ENCODE data around the gene M1AP. TPM values are rescaled to one million over a fixed set of nuclear protein-coding genes. Genes with fewer than 3 reads are reported as not detected.
A peak's percentile ranks its signal among the peaks of the same experiment; 100 is the strongest.

M1AP gene, protein sequence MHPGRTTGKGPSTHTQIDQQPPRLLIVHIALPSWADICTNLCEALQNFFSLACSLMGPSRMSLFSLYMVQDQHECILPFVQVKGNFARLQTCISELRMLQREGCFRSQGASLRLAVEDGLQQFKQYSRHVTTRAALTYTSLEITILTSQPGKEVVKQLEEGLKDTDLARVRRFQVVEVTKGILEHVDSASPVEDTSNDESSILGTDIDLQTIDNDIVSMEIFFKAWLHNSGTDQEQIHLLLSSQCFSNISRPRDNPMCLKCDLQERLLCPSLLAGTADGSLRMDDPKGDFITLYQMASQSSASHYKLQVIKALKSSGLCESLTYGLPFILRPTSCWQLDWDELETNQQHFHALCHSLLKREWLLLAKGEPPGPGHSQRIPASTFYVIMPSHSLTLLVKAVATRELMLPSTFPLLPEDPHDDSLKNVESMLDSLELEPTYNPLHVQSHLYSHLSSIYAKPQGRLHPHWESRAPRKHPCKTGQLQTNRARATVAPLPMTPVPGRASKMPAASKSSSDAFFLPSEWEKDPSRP
- total RNA-seq = under 1 TPM in 1 of 4 donors, not detected in 3; 0.20 TPM

DNA sequence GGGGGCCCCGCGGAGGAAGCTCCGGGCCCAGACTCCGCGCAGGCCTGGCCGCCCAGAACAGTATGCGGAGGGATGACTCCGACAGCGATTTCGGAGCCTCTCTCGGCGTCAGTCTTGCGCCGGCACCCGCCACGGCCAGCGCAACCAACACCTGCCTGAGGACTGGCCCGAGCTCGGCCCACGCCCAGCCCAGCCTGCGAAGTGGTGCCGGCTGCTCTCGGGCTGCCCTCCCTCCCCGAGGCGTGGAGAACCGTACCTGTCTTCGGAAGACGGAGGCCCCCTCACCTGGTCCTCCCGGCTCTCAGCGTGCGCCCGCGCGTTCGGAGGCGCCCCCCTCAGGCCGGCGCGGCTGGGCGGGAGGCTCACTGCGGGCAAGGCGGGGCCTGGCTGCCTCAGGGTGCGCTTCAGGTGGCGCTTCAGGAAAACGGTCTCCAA is at the start of gene M1AP:
M1AP (minus strand) TSS at position 322 of the 435 bp plus-strand sequence. CDS start 8,055 bp downstream, outside the sequence.
- H3K4me1 ChIP-seq = no peaks in the 10 kb centered on the region
- no peak for DNase-seq
- TF ChIP-seq POLR2A (IDR thresholded peaks at IDR 0.05) = no peak
- TF ChIP-seq, protein P1, sequence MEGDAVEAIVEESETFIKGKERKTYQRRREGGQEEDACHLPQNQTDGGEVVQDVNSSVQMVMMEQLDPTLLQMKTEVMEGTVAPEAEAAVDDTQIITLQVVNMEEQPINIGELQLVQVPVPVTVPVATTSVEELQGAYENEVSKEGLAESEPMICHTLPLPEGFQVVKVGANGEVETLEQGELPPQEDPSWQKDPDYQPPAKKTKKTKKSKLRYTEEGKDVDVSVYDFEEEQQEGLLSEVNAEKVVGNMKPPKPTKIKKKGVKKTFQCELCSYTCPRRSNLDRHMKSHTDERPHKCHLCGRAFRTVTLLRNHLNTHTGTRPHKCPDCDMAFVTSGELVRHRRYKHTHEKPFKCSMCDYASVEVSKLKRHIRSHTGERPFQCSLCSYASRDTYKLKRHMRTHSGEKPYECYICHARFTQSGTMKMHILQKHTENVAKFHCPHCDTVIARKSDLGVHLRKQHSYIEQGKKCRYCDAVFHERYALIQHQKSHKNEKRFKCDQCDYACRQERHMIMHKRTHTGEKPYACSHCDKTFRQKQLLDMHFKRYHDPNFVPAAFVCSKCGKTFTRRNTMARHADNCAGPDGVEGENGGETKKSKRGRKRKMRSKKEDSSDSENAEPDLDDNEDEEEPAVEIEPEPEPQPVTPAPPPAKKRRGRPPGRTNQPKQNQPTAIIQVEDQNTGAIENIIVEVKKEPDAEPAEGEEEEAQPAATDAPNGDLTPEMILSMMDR (IDR thresholded peaks at IDR 0.05 in 4 of 5, conservative IDR thresholded peaks at IDR 0.05 in 1 of 5) = no peak
- no peak for ATAC-seq
- H3K36me3 ChIP-seq = no peaks in the 10 kb centered on the region
- H3K4me3 ChIP-seq = peak within 1 kb of the TSS in 1 of 4 donors; percentile 28
- H3K27ac ChIP-seq = no peak within 1 kb of the TSS
- peaks cover 12 to 19% (median 17%) of the 10 kb centered on the region in 3 donors for H3K27me3 ChIP-seq
- in situ Hi-C loops (cut with MboI; ENCODE audit: low sequenced_read_pairs in 4 of 4) (no loop called here), intact Hi-C loops (cut with DNase I; ENCODE audit: low total_unique reads) (no loop called here)
- no peaks in the 10 kb centered on the region for H3K9me3 ChIP-seq

DNA sequence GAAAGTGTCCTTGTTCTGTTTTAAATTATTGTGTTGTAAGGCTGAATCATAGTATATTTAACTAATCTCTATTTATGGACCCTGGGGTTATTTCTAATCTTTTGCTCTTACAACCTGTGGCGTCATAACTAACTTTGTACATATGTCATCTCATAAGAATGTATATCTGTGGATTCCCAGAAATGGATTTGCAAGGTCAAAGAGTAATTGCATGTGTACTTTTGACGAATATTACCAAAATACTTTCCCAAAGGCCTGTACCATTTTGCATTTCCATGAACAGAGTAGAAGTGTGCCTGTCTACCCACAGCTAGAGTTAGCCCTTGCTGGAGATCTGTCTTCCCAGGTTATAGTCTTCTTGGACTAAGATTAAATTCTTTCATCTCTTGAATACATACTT is 48.7 kb upstream of the M1AP start:
- Histone ChIP-seq H3K9me3 (no peaks in the 10 kb centered on the region), H3K27me3 (no peaks in the 10 kb centered on the region), H3K4me3 (no peak overlapping the region), H3K27ac (peak overlapping the region in 3 of 4 donors; percentile 52 to 72 (median 60)), H3K36me3 (no peaks in the 10 kb centered on the region), H3K4me1 (peaks cover 44 to 47% of the 10 kb centered on the region in 2 donors)
- TF ChIP-seq, protein P1 (IDR thresholded peaks at IDR 0.05 in 4 of 5, conservative IDR thresholded peaks at IDR 0.05 in 1 of 5) = no peak
- no peak for TF ChIP-seq POLR2A (IDR thresholded peaks at IDR 0.05)
- ATAC-seq (no peak), DNase-seq (no peak)
- in situ Hi-C loops (cut with MboI; ENCODE audit: low sequenced_read_pairs in 4 of 4) (loop anchor here in 1 of 4 donors (25.0 kb wide), 1 partner anchor 915 kb away; no protein-coding TSS in a partner anchor), intact Hi-C loops (cut with DNase I; ENCODE audit: low total_unique reads) (no loop called here)

DNA sequence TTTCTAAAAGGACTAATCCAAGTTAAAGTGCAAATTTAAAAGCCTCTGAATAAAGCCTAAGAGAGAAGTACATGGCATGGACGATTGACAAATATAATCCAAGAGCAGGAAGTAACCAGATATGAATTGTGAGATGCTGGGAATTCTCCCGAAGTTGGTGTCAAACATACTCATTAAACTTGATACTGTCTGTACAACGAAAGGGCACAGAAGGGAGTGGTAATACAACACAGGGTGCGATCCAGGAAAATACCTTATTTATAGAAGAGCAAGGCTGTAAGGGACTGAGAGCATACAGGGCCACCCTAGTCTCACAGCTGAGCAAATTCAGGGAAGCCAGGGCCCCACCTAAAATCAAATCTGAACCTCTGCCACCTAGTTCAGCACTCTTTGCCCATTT is 47.5 kb upstream of the M1AP start:
- Histone ChIP-seq H3K4me3 (no peak overlapping the region), H3K36me3 (no peaks in the 10 kb centered on the region), H3K9me3 (no peaks in the 10 kb centered on the region), H3K27ac (peak overlapping the region in 3 of 4 donors; percentile 51 to 72 (median 60)), H3K27me3 (no peaks in the 10 kb centered on the region), H3K4me1 (peaks cover 36 to 40% of the 10 kb centered on the region in 2 donors)
- DNase-seq (peak; percentile 32 to 35), ATAC-seq (peak; percentile 93 to 94)
- in situ Hi-C loops (cut with MboI; ENCODE audit: low sequenced_read_pairs in 4 of 4) = loop anchor here in 1 of 4 donors (25.0 kb wide), 1 partner anchor 917 kb away; no protein-coding TSS in a partner anchor
- intact Hi-C loops (cut with DNase I; ENCODE audit: low total_unique reads) = no loop called here
- no peak for TF ChIP-seq POLR2A (IDR thresholded peaks at IDR 0.05)

DNA sequence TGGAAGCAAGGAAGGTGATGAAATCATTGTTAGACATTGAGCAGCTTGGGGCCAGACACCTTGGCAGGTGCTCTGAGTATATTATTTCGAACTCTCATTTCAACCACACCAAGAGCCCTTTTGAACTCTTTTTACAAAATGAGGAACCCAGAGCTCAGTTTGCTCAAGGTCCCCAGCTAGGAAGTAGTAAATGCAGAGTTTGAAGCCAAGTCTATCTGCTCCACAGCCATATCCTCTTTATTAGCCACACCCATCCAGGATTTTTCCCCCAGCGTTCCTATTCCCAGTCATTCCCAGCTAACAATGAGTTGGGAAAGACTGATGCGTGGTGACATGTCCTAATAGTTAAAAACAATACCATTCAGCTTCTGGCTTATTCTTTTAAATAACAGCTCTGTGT is 46.2 kb upstream of the M1AP start:
- TF ChIP-seq, protein P1 (IDR thresholded peaks at IDR 0.05 in 4 of 5, conservative IDR thresholded peaks at IDR 0.05 in 1 of 5) = no peak
- H3K27me3 ChIP-seq = no peaks in the 10 kb centered on the region
- intact Hi-C loops (cut with DNase I; ENCODE audit: low total_unique reads) = no loop called here
- no peaks in the 10 kb centered on the region for H3K9me3 ChIP-seq
- DNase-seq (no peak), ATAC-seq (no peak)
- no peak overlapping the region for H3K4me3 ChIP-seq
- in situ Hi-C loops (cut with MboI; ENCODE audit: low sequenced_read_pairs in 4 of 4) = loop anchor here in 1 of 4 donors (25.0 kb wide), 1 partner anchor 918 kb away; no protein-coding TSS in a partner anchor
- peaks cover 36 to 40% of the 10 kb centered on the region in 2 donors for H3K4me1 ChIP-seq
- H3K36me3 ChIP-seq = no peaks in the 10 kb centered on the region
- no peak overlapping the region for H3K27ac ChIP-seq

DNA sequence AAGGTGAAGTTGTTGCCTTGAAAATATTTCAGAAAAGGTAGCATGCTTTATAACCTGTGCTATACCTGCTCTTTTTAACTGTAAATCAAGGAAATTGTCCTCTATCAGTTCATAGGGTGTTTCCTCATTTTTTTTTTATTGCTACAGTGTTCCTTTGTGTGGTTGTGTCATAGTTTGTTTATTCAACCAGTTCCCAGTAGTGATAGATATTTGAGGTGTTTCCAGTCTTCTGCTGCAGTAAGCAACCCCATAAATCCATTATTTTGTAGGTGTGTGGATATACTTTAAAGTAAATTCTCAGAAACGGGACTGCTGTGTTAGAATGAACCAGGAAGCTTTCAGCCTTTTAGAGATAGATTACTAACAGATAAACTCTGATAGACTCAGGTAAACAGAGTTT is 45.5 kb upstream of the M1AP start:
- no peak overlapping the region for H3K27ac ChIP-seq
- H3K9me3 ChIP-seq = no peaks in the 10 kb centered on the region
- intact Hi-C loops (cut with DNase I; ENCODE audit: low total_unique reads) (no loop called here), in situ Hi-C loops (cut with MboI; ENCODE audit: low sequenced_read_pairs in 4 of 4) (loop anchor here in 1 of 4 donors (25.0 kb wide), 1 partner anchor 919 kb away; no protein-coding TSS in a partner anchor)
- no peaks in the 10 kb centered on the region for H3K27me3 ChIP-seq
- TF ChIP-seq, protein P1 (IDR thresholded peaks at IDR 0.05 in 4 of 5, conservative IDR thresholded peaks at IDR 0.05 in 1 of 5) = no peak
- no peak for TF ChIP-seq POLR2A (IDR thresholded peaks at IDR 0.05)
- no peak for DNase-seq
- H3K4me1 ChIP-seq = peaks cover 36 to 40% of the 10 kb centered on the region in 2 donors
- no peak for ATAC-seq
- H3K36me3 ChIP-seq = no peaks in the 10 kb centered on the region
- H3K4me3 ChIP-seq = no peak overlapping the region

Measured in gastrocnemius medialis (tissue), 4 donors.